GM19240 (cell line): ENCODE results near the gene TSFM.
"Not testable (repeated sequence)": the region's sequence is repeated elsewhere in the genome, so short reads cannot be mapped to it uniquely, and the experiment has no call there.

Source experiments
- DNase-seq: peaks from one replicate; pipeline ENCODE4 v3.0.0; 2011; ENCODE audit warnings: low spot score; ENCODE audit not compliant: insufficient read length

TSFM gene

DNA sequence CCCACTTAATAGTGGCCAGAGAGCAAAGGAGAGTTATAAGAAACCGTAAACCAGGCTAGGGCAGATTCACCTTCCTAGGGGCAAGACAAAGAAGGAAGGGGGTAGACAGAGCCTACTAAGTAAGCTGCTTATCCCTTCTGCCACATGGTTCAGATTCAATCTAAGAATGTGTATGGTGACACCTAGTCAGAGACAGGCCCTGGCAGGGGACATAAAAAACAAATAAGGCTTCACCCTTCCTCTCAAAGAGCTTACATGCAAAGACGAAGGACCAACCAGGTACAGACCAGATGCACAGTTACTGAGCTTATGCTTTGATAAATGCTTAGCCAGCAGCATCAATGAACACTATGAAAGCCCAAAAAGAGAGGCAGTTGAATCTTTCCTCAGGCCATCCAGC lies 20.1 kb upstream of the TSFM start:
- no peak for DNase-seq

DNA sequence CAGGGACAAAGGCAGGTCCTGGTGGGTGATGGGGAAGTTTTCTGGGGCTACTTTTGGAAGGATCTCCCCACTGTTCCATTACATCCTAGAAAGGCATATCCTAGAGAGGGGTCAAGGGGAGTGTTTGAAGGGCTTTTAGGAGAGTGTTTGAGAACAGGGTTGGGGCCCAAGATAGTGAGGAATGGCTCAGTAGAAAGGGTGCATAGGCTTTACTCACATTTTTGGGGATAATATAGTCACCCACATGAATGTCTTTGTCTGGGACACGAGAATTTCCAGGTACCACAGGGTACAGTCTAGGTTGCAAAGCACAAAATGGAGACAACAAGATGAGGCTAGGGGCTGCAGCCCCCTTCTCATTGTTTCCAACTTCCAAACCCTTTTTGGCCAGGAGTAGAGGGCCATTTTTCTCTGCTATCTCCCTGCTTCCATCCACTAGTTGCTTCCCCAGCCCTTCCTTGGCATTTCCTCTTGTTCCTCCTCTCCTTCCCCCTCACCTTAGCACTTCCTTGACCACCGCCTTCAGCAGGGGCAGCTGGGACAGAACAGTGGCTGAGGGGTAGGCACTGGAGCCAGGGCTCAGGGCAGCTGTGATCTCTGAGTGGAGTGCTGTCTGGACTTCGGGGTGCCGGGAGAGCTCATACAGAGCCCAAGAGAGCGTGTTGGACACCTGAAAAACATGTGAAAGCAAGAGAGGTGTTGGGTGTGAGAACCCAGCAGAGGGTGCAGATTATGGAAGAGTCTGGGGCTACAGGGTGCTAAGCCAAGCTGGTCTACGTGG lies 18.5 kb upstream of the TSFM start:
- no peak for DNase-seq

DNA sequence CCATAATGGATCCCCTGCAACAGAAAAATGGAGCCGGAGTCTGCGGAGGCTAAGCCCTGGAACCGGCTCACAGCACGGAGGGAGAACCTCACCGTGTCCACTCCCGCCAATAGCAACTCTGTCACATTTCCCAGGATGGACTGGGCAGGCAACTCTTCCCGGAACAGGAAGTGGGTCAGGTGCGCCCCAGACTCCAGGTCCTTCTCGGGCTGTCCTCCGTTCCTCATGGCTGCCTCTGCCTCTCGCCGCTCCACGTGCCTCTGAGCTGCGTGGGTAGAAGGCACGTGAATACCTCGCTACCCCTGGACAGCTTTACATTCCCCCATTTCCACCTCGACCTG lies 18.0 kb upstream of the TSFM start:
- DNase-seq, result no peak

DNA sequence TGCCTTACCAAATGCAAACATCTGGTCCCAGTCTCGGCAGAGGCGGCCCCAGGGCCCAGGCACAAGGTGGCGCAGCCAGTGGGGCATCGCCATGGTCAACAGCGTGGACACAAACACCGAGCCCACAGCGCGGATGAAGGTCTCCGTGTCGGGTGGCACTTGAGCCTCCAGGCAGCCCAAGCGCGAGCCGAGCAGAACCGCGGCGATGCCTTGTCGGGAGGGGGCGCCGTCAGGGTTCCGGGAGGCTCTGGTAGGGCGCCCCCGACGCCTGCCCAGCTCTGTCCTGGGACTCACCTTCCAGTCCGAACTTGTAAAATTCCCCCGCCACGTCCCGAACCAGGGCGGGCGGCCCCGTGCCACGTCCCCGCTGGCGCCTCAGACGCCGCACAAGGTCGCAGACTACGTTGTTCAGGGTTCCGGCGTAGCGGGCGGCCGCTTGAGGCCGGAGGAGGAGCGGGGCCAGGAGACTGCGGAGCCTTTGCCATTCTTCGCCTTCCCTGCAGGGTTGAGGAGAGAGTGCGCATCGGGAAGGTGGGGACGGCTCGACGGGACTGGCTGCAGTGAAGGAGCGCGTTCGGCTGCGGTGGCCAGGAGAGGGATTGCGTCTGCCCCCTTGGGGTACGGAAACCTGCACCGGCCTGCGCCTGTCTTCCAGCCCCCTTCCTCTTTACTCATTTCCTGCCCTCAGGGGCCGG lies 17.4 kb upstream of the TSFM start:
- DNase-seq, result no peak

DNA sequence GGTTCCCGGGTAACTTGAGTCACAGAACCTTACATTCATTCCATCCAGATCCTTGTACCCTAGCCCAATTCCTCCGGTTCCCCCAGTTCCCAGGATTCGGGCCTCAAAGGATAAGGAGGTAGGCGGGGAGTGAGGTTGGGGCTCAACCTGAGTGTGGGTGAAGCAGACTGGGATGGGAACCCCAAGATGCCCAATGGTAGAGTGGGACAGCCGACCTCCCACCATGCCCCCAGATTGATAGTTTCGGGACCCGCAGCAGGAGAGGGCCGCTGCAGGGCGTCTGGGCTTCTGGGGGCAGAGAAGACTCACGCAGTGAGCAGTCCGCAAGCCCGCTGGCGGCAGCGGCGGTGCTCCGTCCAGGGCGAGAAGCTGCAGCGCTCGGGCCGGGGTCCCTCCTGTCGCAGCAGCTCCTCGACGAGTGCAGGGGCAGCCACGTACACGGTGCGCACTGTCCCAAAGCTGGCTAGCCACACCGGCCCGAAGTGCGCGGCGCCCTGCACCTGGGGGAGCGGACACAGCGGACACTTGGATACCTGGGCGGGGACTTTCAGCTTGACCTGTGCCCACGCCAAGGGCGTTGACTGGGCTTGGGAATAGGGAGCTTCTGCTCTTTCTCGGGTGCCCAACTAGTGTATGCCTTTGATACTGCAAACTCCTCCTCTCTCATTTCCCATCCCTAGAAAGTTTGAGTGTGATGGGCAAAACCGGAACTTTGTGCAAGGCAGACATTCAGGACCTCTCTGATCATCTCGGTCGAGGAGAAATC lies 16.7 kb upstream of the TSFM start:
- no peak for DNase-seq

DNA sequence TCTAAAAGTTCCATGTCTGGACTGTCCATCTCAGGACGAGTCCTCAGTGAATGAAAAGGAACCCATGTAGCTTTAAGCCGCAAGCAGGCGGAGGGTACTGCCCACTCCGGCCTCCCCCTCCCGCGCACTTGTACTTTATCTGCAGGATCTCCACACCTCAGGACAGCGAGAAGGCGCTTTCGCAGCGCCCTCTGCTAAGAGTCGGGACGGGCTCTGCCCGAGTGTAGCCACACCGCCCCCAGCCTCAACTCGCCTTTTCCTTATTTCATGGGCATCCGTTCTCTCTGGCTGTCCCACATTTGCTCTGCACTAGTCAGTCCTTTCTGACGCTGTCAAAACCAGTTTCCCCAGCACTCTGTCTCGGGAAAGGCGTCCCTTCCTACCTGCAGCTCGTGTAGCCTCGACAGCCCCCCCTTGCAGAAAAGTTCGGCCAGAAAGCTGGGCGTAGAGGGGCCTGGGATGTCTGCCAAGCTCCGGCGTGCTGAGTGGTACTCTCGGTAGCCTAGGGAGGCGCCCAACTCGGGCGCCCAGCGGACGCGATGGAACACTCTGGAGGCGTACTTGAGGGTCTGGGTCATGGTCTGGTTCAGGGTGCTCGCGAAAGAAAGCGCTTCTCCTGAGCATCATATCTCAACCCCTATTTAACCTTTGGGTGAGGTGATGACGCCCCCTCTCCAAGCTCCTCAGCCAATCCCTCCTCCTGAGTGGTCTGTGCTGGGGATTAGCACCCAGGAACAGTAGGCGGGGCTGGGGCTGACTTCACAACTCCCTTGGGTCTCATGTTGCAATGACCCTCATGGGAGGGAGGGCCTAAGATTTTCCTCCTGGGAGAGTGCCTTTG lies 15.9 kb upstream of the TSFM start, which contains the start of gene CYP27B1:
TSS of gene CYP27B1 (minus strand) at position 615 of the 841 bp plus-strand sequence. CDS start at position 578, 37 bp downstream.
- no peak for DNase-seq

DNA sequence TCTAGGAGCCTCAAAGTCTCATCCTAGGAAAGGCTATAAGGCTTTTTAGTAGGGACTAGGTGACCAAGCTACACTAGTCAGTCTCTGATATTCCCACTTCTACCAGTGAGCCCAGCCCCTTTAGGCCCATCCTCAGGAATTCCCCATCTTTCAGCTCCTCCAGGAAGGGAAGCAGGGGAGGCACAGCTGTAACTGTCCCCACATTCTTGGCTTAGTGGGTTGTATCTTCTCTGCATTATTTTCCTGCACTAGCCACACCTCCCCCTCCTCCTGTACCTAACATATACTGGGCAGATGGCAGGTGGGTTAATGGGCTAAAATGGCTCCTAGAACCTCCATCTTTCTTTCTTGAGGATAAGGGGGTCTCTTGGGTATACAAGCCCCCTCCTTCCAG lies 15.3 kb upstream of the TSFM start:
- DNase-seq, result no peak

DNA sequence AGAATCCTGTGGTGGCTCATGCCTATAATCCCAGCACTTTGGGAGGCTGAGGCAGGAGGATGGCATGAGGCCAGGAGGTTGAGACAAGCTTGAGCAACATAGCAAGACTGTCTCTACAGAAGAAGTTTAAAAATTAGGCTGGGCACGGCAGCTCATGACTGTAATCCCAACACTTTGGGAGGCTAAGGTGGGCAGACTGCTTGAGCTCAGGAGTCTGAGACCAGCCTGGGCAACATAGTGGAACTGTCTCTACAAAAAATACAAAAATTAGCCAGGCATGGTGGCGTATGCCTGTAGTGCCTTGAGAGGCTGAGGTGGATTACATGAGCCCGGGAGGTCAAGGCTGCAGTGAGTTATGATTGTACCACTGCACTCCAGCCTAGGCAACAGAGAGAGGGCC lies 14.7 kb upstream of the TSFM start:
- no peak for DNase-seq

DNA sequence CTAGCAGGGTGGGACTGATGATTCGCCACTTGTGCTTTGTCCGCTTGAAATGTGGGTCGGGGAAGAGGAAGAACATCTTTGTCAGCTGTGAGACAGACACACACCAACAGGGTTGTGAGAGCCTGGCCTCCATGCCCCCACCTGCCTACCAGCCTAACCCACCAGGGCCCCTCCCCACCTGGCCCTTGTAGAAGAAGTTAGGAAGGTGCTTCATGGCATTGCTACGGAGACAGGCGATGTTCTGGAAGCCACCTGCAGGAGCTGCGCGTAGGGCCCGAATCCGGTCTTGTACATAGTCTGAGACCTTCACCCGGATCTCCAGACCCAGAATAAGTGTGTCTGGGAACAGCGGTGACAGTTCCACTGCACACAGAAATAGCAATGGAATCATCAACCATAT lies 13.0 kb upstream of the TSFM start:
- DNase-seq, result no peak

DNA sequence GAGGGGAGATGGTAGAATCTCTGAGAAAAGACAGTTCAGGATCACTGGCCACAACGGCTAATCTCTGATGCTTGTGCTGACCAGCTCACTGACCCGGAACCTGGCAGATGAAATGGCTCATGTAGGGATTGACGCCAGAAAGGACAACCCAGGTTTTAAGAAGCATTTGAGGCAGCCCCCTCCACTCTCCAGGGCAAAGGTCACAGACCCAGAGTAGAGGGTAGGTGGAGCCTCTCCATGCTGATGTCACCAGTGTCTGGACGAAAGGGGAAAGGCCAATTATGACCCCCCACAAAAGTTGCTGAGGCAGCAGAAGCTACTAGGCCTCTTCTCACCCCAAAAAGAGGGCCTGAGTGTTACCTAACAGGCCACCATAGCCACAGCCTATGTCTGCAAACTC lies 11.9 kb upstream of the TSFM start:
- no peak for DNase-seq

DNA sequence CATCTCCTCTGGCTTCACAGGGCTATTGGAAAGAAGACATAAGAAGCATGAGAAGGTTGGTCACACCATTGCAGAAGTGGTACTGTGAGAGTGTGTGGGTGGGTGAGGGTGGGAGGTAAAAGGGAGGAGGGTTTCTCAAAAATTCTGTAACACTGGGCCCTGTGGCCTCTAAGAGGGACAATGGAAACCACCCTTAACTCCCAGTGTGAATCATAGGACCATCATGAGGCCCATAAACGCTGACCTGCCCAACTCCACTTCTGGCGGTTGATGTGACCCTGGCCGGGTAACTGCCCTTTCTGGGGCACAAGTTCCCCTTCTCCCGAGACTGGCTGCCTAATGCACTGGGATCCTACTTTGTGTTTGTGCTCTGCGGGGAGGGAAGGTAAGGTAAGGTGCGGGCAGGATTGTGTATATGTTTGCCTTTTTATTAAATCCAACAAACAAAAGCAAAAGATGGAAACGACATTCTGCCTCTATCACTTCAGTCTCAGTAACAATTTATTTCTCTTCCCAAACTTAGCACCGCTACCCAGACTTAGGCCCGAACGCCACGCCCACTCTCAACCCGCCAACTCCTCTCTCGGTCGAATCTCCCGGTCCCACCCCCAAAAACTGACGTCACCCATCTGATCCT lies 11.2 kb upstream of the TSFM start:
- DNase-seq, result peak; percentile 83

DNA sequence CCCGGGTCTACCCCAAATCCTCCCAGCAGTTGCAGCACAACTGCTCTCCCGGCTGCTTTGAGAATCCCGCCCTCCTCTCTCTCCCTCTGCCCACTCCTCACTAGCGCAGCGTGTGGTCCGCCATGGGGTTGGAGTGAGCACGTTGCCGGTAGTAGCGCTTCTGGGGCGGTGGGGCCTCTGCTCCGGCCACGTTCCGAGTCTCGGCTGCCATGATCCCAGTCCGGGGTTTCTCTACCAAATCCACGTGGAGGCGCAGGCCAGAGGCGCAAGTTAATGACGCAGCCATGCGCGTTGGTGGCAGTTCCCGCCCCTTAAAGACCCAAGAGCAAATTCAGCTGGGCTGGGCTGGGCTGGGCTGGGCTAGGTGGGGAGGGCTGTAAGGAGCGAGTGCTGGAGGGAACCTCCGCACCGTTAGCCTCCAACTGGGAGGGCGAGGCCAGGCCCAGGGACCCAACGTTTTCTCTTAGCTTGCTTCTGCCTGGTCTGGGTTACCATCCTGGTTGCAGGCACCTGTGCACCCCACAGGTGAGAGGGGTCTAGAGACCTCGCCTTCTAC lies 10.6 kb upstream of the TSFM start, which contains the start of gene METTL1:
TSS of gene METTL1 (minus strand) at position 233 of the 556 bp plus-strand sequence. CDS start at position 211, 22 bp downstream.
- peak; percentile 90 for DNase-seq

DNA sequence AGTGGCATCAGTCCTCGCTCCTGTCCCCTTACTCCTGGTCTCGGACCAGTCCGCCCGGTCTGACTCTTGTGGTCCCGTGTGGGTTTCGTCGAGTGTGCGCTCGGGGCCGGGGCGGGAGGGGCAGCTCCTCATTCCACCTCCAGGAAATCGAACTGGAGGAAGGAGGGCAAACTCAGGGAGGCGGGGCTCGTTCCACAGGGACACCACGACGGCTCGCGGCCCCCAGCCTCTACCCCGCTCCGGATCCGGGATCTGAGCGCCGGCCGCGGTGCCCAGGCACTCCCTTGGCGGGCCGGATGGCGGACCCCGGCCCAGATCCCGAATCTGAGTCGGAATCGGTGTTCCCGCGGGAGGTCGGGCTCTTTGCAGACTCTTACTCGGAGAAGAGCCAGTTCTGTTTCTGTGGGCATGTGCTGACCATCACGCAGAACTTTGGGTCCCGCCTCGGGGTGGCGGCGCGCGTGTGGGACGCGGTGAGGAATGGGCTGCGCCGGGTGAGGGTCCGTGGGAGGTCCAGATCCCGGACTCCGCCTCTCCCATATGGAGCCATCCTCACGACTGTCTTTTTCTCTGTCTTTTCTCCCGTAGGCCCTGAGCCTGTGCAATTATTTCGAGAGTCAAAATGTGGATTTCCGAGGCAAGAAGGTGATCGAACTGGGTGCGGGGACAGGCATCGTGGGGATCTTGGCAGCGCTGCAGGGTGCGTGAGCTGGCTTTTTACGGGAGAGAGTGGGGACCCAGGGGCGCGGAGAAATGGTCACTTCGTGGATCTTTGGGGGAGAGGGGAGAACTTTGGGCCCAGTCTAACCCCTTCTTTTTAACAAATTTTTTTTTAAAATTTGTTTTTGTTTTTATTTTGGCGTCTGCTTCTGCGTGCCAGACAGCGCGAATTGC lies 9.9 kb upstream of the TSFM start, which contains the start of gene EEF1AKMT3:
TSS of gene EEF1AKMT3 (plus strand) at position 186 of the 894 bp plus-strand sequence. CDS start at position 297, 111 bp downstream.
- no peak for DNase-seq

DNA sequence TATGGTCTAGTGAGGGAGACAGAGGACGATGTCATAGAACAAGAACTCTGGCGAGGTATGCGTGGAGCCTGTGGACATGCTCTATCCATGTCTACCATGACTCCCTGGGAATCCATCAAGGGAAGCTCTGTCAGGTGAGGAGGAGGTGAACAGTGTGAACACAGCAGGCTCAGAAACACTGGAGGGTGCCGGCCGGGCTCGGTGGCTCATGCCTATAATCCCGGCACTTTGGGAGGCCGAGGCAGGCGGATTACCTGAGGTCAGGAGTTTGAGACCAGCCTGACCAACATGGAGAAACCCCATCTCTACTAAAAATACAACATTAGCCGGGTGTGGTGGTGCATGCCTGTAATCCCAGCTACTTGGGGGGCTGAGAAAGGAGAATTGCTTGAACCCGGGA lies 8.0 kb upstream of the TSFM start:
- not testable (repeated sequence) for DNase-seq

DNA sequence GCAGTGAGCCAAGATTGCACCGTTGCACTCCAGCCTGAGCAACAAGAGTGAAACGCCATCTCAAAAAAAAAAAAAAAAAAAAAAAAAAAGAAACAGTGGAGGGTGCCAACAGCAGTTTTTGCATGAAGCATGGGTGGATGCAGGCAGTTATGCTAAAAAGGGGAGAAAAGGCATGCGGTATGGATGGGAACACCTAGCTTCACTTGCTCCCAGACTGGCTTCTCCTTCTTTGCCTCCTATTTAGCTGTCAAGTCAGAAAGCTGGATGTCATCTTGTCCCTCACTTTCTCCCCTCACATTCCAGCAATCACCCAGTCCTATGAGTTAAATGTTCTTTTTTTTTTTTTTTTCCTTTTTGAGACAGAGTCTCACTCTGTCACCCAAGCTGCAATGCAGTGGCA lies 7.5 kb upstream of the TSFM start:
- no peak for DNase-seq

DNA sequence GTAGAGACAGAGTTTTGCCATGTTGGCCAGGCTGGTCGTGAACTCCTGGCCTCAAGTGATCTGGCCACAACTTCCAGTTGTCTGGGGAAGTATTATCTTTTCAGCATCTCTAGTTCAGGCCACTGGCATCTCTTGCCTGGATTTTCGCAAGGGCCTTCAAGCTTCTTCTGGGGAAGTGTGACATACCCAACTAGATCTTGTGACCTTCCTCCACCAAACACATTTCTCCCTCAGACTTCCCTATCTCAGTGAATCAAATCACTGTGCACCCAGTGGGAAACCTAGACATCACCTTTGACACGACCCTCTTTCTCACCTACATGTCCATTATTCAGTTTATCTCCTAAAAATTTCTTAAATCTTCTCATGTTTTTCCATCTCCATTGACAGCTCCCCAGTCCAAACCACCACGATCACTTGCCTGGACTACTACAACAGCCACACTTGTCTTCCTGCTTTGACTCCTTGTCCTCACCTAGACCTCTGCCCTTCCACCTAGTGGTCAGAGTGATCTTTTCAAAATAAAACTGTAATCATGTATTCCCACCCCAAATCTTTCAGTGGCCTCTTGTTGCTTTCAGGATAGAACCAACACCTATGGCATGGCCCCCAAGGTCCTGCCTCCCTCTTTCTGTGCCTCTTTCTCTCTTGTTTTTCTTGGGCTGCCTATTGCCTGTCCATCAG lies 6.9 kb upstream of the TSFM start:
- no peak for DNase-seq

DNA sequence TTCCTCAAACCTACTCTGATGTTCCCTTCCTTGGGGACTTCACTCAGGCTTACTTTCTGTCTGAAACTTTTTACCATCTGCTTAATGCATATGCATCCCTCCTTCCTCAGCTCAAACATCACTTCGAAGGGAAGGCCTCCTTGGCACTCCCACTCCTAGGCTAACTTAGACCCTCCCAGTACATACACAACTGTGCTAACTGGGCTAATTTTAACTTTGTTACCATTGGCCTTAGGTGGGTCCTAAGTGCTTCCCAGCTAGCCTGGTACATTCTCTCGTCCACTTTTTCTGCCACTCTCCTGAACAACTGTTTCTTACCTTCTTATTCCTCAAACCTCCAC lies 6.4 kb upstream of the TSFM start:
- DNase-seq, result no peak

DNA sequence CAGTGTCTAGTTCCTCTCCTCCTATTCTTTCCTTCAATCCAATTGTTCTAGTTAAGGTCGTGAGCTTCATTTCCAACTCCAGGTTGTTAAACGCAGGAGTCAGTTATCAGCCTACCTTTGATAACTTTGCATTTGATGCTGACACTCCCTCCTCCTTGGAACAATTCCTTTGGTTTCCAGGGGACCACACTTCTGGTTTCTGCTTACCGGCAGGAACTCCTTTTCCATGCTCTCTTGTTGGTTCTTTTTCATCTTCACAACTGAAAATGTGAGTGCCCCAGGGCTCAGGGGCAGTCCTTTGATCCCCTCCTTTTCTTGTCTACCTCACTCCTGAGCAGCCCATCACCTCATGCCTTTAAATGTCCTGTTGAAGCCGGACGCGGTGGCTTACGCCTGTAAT lies 5.2 kb upstream of the TSFM start:
- DNase-seq, result no peak

DNA sequence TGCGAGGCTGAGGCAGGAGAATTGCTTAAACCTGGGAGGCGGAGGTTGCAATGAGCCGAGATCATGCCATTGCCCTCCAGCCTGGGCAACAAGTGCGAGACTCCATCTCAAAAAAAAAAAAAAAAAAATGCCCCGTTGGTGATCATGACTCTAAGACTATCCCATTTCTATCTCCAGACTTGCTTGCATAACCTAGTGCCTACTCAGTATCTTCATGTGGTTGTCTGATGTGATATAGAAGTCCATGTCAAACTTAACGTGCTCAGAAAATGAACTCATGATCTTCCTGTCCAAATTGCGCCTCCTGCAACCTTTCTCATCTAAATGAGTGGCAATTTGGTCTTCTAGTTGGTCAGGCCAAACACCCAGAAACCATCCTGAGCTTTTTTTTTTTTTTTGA lies 4.7 kb upstream of the TSFM start:
- no peak for DNase-seq
